ENCODE data around the gene CPEB3. TPM values are rescaled to one million over a fixed set of nuclear protein-coding genes. Genes with fewer than 3 reads are reported as not detected.

The CPEB3 gene
- total RNA-seq, 1 donor from 2014 or later = 8.8 TPM

- no peaks in the 10 kb centered on the region for H3K36me3 ChIP-seq
- no peak for DNase-seq (ENCODE audit: extremely low spot score in 2 of 2)
- no peak for TF ChIP-seq POLR2A (IDR thresholded peaks at IDR 0.05)
- TF ChIP-seq CTCF (IDR thresholded peaks at IDR 0.05) = no peak
- TF ChIP-seq POLR2AphosphoS5 (IDR thresholded peaks at IDR 0.05; ENCODE audit: insufficient read depth in 1 of 2, low read depth in 1 of 2) = no peak
- no peak overlapping the region for H3K27ac ChIP-seq
- no peaks in the 10 kb centered on the region for H3K4me1 ChIP-seq
- intact Hi-C loops (cut with DNase I) = no loop called here
- no peaks in the 10 kb centered on the region for H3K9me3 ChIP-seq
- no peaks in the 10 kb centered on the region for H3K27me3 ChIP-seq
- H3K4me3 ChIP-seq = no peak overlapping the region
Observed at GRCh38 chr10:92068900-92069299, 222.0 kb downstream of the CPEB3 start.

DNA sequence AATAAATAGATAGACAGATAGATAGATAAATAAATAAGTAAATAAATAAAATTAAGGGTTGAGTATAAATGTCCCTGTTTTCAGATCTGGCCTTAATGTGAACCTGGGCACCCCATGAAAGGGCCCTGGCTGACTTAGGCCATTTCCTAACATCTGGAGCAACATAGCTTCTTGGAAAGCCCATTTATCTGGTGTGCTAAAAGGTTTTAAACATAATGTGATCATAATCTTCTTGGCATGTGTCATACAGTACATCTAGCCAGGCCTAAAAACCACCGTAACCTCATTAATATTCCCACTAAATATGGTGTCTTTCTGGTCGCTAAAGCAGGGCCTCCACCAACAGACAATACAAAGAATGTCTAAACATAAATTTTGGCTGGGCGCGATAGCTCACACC is 224.5 kb downstream of the CPEB3 start:
- DNase-seq (ENCODE audit: extremely low spot score in 2 of 2) = no peak
- no peak overlapping the region for H3K27ac ChIP-seq
- H3K27me3 ChIP-seq = no peaks in the 10 kb centered on the region
- H3K4me1 ChIP-seq = no peaks in the 10 kb centered on the region
- intact Hi-C loops (cut with DNase I) = no loop called here
- H3K4me3 ChIP-seq = no peak overlapping the region
- no peaks in the 10 kb centered on the region for H3K36me3 ChIP-seq
- TF ChIP-seq POLR2A (IDR thresholded peaks at IDR 0.05) (no peak), POLR2AphosphoS5 (IDR thresholded peaks at IDR 0.05; ENCODE audit: insufficient read depth in 1 of 2, low read depth in 1 of 2) (no peak)
- H3K9me3 ChIP-seq = no peaks in the 10 kb centered on the region

- Histone ChIP-seq H3K27me3 (no peaks in the 10 kb centered on the region), H3K36me3 (no peaks in the 10 kb centered on the region), H3K4me3 (no peak overlapping the region), H3K4me1 (no peaks in the 10 kb centered on the region), H3K27ac (no peak overlapping the region), H3K9me3 (no peaks in the 10 kb centered on the region)
- TF ChIP-seq POLR2AphosphoS5 (IDR thresholded peaks at IDR 0.05; ENCODE audit: insufficient read depth in 1 of 2, low read depth in 1 of 2) (no peak), POLR2A (IDR thresholded peaks at IDR 0.05) (no peak), CTCF (IDR thresholded peaks at IDR 0.05) (no peak)
- intact Hi-C loops (cut with DNase I) = no loop called here
- DNase-seq (ENCODE audit: extremely low spot score in 2 of 2) = no peak
Observed at GRCh38 chr10:92064506-92064905, 226.4 kb downstream of the CPEB3 start.

DNA sequence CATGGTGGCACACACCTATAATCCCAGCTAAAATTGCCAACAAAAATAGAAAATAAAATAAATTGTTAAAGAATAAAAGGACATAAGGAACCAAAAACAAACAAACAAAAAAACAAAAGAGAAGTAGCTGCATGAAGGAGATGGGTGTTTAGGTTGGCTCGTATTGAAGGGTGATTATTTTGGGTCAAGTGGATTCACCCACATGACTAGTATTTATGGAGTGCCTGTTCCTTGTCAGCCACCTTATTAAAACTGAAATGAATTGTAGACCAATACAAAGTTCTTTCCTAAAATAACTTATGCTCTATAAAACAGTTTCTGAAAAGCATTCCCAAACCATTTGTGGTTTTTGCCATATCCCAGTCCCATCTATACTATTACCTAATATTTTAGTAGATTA is 228.6 kb downstream of the CPEB3 start:
- no peaks in the 10 kb centered on the region for H3K36me3 ChIP-seq
- no peaks in the 10 kb centered on the region for H3K27me3 ChIP-seq
- H3K27ac ChIP-seq = no peak overlapping the region
- H3K4me1 ChIP-seq = no peaks in the 10 kb centered on the region
- TF ChIP-seq CTCF (IDR thresholded peaks at IDR 0.05) (no peak), POLR2A (IDR thresholded peaks at IDR 0.05) (no peak), POLR2AphosphoS5 (IDR thresholded peaks at IDR 0.05; ENCODE audit: insufficient read depth in 1 of 2, low read depth in 1 of 2) (no peak)
- H3K9me3 ChIP-seq = no peaks in the 10 kb centered on the region
- intact Hi-C loops (cut with DNase I) = no loop called here
- DNase-seq (ENCODE audit: extremely low spot score in 2 of 2) = no peak
- H3K4me3 ChIP-seq = no peak overlapping the region

- TF ChIP-seq POLR2A (IDR thresholded peaks at IDR 0.05) = no peak
- TF ChIP-seq CTCF (IDR thresholded peaks at IDR 0.05) = no peak
- TF ChIP-seq POLR2AphosphoS5 (IDR thresholded peaks at IDR 0.05; ENCODE audit: insufficient read depth in 1 of 2, low read depth in 1 of 2) = no peak
- no peaks in the 10 kb centered on the region for H3K4me1 ChIP-seq
- no peaks in the 10 kb centered on the region for H3K27me3 ChIP-seq
- no peaks in the 10 kb centered on the region for H3K9me3 ChIP-seq
- peaks cover 0 to 12% of the 10 kb centered on the region in 2 donors for H3K36me3 ChIP-seq
- H3K27ac ChIP-seq = no peak overlapping the region
- no peak for DNase-seq (ENCODE audit: extremely low spot score in 2 of 2)
- H3K4me3 ChIP-seq = no peak overlapping the region
- intact Hi-C loops (cut with DNase I) = no loop called here
Observed at GRCh38 chr10:92054807-92055206, 236.1 kb downstream of the CPEB3 start.

All from vagina (tissue), 2 donors.